Measurements from ENCODE around the gene LRRC41.
"Not testable (repeated sequence)": the region's sequence is repeated elsewhere in the genome, so short reads cannot be mapped to it uniquely, and the experiment has no call there.

The LRRC41 gene

GRCh38 chr1:46246136-46246535 lies 57.3 kb downstream of the LRRC41 start:
- H3K27ac ChIP-seq (ENCODE audit: insufficient read depth, low read depth, low read length, poor library complexity, severe bottlenecking); H3K4me3 ChIP-seq (ENCODE audit: insufficient read depth, low read depth, low read length); H3K36me3 ChIP-seq (ENCODE audit: control insufficient read depth, insufficient read depth, low read length); H3K9me3 ChIP-seq (ENCODE audit: control insufficient read depth, low read length); H3K27me3 ChIP-seq (ENCODE audit: control insufficient read depth, insufficient read depth, low read length, poor library complexity, severe bottlenecking): not testable (repeated sequence)
- 93 to 94% methylated on average over 17 of the region's 17 CpGs for WGBS, 2 experiments
- peaks cover 13% of the 10 kb centered on the region for H3K4me1 ChIP-seq (ENCODE audit: control insufficient read depth, insufficient read depth, low read length)

DNA sequence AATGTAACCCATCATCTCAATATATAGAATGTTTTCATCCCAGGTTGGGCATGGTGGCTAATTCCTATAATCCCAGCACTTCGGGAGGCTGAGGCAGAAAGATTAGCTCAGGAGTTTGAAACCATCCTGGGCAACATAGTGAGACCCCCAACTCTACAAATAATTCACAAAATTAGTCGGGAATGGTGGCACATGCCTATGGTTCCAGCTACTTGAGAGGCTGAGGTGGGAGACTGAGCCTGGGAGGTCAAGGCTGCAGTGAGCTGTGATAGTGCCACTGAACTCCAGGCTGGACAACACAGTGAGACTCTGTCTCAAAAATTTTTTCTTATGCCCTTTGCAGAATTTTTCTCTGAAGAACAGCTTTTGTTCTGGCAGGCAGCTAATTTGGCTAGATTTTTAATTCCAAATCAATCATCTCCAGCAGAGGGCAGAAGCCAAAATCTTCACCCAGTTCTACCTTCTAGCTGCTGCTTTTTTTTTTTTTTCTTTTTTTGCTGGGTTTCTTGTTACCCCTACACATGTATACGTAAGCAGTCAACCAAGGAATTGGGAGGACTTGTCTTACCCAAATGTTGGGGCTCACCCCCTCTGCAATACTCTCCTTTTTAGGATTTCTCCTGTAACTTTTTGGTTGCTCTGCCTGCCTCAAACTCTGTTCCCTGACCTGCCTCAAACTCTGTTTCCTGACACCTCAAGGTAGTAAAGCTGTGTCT lies 58.6 kb downstream of the LRRC41 start:
- peaks cover 6% of the 10 kb centered on the region for H3K27me3 ChIP-seq (ENCODE audit: control insufficient read depth, insufficient read depth, low read length, poor library complexity, severe bottlenecking)
- no peak overlapping the region for H3K27ac ChIP-seq (ENCODE audit: insufficient read depth, low read depth, low read length, poor library complexity, severe bottlenecking)
- H3K4me3 ChIP-seq (ENCODE audit: insufficient read depth, low read depth, low read length): no peak overlapping the region
- H3K4me1 ChIP-seq (ENCODE audit: control insufficient read depth, insufficient read depth, low read length): peaks cover 13% of the 10 kb centered on the region
- WGBS, 2 experiments: 78 to 85% methylated on average over 3 of the region's 3 CpGs
- no peaks in the 10 kb centered on the region for H3K9me3 ChIP-seq (ENCODE audit: control insufficient read depth, low read length)
- no peaks in the 10 kb centered on the region for H3K36me3 ChIP-seq (ENCODE audit: control insufficient read depth, insufficient read depth, low read length)

DNA sequence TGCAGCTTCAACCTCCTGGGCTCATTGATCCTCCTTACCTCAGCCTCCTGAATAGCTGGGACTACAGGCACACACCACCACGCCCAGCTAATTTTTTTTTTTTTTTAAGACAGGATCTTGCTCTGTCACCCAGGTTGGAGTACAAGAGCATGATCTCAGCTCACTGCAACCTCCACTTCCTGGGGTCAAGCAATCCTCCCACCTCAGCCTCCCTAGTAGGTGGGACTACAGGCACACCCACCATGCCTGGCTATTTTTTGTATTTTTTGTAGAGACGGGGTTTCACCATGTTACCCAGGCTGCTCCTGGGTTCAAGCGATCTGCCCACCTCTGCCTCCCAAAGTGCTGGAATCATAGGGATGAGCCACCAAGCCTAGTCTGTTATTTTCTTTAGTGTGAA lies 59.6 kb downstream of the LRRC41 start:
- not testable (repeated sequence) for H3K4me1 ChIP-seq (ENCODE audit: control insufficient read depth, insufficient read depth, low read length); H3K36me3 ChIP-seq (ENCODE audit: control insufficient read depth, insufficient read depth, low read length); H3K27me3 ChIP-seq (ENCODE audit: control insufficient read depth, insufficient read depth, low read length, poor library complexity, severe bottlenecking); H3K9me3 ChIP-seq (ENCODE audit: control insufficient read depth, low read length); H3K4me3 ChIP-seq (ENCODE audit: insufficient read depth, low read depth, low read length); H3K27ac ChIP-seq (ENCODE audit: insufficient read depth, low read depth, low read length, poor library complexity, severe bottlenecking)
- 93 to 94% methylated on average over 3 of the region's 3 CpGs for WGBS, 2 experiments

GRCh38 chr1:46242918-46243317 lies 60.5 kb downstream of the LRRC41 start:
- no peaks in the 10 kb centered on the region for H3K36me3 ChIP-seq (ENCODE audit: control insufficient read depth, insufficient read depth, low read length)
- H3K4me3 ChIP-seq (ENCODE audit: insufficient read depth, low read depth, low read length): no peak overlapping the region
- WGBS, 2 experiments: 96 to 100% methylated on average over 1 of the region's 1 CpG
- no peaks in the 10 kb centered on the region for H3K4me1 ChIP-seq (ENCODE audit: control insufficient read depth, insufficient read depth, low read length)
- H3K9me3 ChIP-seq (ENCODE audit: control insufficient read depth, low read length): no peaks in the 10 kb centered on the region
- H3K27ac ChIP-seq (ENCODE audit: insufficient read depth, low read depth, low read length, poor library complexity, severe bottlenecking): no peak overlapping the region
- peaks cover 6% of the 10 kb centered on the region for H3K27me3 ChIP-seq (ENCODE audit: control insufficient read depth, insufficient read depth, low read length, poor library complexity, severe bottlenecking)

- not testable (repeated sequence) for H3K36me3 ChIP-seq (ENCODE audit: control insufficient read depth, insufficient read depth, low read length); H3K9me3 ChIP-seq (ENCODE audit: control insufficient read depth, low read length); H3K27ac ChIP-seq (ENCODE audit: insufficient read depth, low read depth, low read length, poor library complexity, severe bottlenecking); H3K27me3 ChIP-seq (ENCODE audit: control insufficient read depth, insufficient read depth, low read length, poor library complexity, severe bottlenecking); H3K4me3 ChIP-seq (ENCODE audit: insufficient read depth, low read depth, low read length); H3K4me1 ChIP-seq (ENCODE audit: control insufficient read depth, insufficient read depth, low read length)
- WGBS, 2 experiments: 88 to 90% methylated on average over 11 of the region's 38 CpGs
Observed at GRCh38 chr1:46241733-46242132, 61.7 kb downstream of the LRRC41 start.

- 50 to 57% methylated on average over 1 of the region's 1 CpG for WGBS, 2 experiments
- H3K27me3 ChIP-seq (ENCODE audit: control insufficient read depth, insufficient read depth, low read length, poor library complexity, severe bottlenecking); H3K4me1 ChIP-seq (ENCODE audit: control insufficient read depth, insufficient read depth, low read length); H3K9me3 ChIP-seq (ENCODE audit: control insufficient read depth, low read length); H3K4me3 ChIP-seq (ENCODE audit: insufficient read depth, low read depth, low read length); H3K27ac ChIP-seq (ENCODE audit: insufficient read depth, low read depth, low read length, poor library complexity, severe bottlenecking); H3K36me3 ChIP-seq (ENCODE audit: control insufficient read depth, insufficient read depth, low read length): not testable (repeated sequence)
Observed at GRCh38 chr1:46238865-46239264, 64.6 kb downstream of the LRRC41 start.

- Histone ChIP-seq H3K27ac (ENCODE audit: insufficient read depth, low read depth, low read length, poor library complexity, severe bottlenecking) (no peak overlapping the region), H3K4me1 (ENCODE audit: control insufficient read depth, insufficient read depth, low read length) (no peaks in the 10 kb centered on the region), H3K4me3 (ENCODE audit: insufficient read depth, low read depth, low read length) (no peak overlapping the region), H3K27me3 (ENCODE audit: control insufficient read depth, insufficient read depth, low read length, poor library complexity, severe bottlenecking) (no peaks in the 10 kb centered on the region), H3K36me3 (ENCODE audit: control insufficient read depth, insufficient read depth, low read length) (no peaks in the 10 kb centered on the region), H3K9me3 (ENCODE audit: control insufficient read depth, low read length) (no peaks in the 10 kb centered on the region)
- 87 to 90% methylated on average over 4 of the region's 4 CpGs for WGBS, 2 experiments
Observed at GRCh38 chr1:46236882-46237281, 66.5 kb downstream of the LRRC41 start.

DNA sequence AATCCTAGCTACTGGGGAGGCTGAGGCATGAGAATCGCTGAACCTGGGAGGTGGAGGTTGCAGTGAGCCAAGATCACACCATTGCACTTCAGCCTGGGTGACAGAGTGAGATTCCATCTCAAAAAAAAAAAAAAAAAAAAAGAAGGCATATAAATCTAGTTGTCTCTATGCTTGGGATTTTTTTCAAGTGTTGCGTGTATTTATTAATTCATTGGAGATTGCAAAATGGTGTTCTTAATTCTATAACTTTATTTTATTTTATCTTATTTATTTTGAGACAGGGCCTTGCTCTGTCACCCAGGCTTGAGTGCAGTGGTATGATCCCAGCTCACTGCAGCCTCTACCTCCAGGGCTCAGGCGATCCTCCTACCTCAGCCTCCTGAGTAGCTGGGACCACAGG lies 72.2 kb downstream of the LRRC41 start:
- H3K27me3 ChIP-seq (ENCODE audit: control insufficient read depth, insufficient read depth, low read length, poor library complexity, severe bottlenecking); H3K27ac ChIP-seq (ENCODE audit: insufficient read depth, low read depth, low read length, poor library complexity, severe bottlenecking); H3K4me3 ChIP-seq (ENCODE audit: insufficient read depth, low read depth, low read length); H3K36me3 ChIP-seq (ENCODE audit: control insufficient read depth, insufficient read depth, low read length); H3K9me3 ChIP-seq (ENCODE audit: control insufficient read depth, low read length); H3K4me1 ChIP-seq (ENCODE audit: control insufficient read depth, insufficient read depth, low read length): not testable (repeated sequence)
- 95 to 96% methylated on average over 2 of the region's 3 CpGs for WGBS, 2 experiments

Measured in ectodermal cell (in vitro differentiated cells).